GM06990 (cell line): Measurements from ENCODE around the gene BGN.

Experiments
- DNase-seq: peaks from one replicate; pipeline ENCODE4 v3.0.0-alpha.2; 2011; ENCODE audit not compliant: insufficient read length; ENCODE audit errors: extremely low read depth
- H3K27me3 ChIP-seq: replicated peaks from 2 replicates; pipeline ENCODE4 v1.6.0; 2011; ENCODE audit warnings: low read length; ENCODE audit not compliant: control insufficient read depth, insufficient read depth
- H3K36me3 ChIP-seq: 2 replicates; pipeline ENCODE4 v1.5.1; 2011; ENCODE audit warnings: low read length; ENCODE audit not compliant: control insufficient read depth, insufficient read depth
- H3K4me3 ChIP-seq: replicated peaks from 2 replicates; pipeline ENCODE4 v1.5.1; 2011; ENCODE audit warnings: low read depth, mild to moderate bottlenecking, control low read depth, low read length
- CTCF ChIP-seq: IDR thresholded peaks from 2 replicates; pipeline ENCODE4 v1.5.1; 2011; ENCODE audit warnings: low read length, control low read depth, mild to moderate bottlenecking, inconsistent platforms; ENCODE audit not compliant: insufficient read depth, poor library complexity, severe bottlenecking

Gene BGN

DNA sequence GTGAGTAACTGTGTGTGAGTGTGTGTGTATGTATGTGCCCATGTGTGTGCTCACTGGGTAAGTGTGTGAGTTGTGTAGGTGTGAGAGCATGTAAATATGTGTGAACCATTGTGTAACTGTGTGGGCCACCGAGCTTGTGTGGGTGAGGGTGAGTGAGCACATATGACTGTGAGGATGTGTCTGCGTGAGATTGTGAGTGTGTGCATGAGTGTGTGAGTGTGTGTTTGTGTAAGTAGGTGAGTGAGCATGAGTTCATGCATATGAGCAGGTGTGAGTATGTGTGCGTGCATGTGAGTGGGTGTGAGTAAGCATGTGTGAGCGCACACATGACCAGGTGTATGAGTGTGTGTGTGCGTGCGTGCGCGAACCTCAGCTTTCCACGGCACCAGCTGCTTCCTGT lies 21.3 kb downstream of the BGN start:
- no peaks in the 10 kb centered on the region; the same call in 1 of the 2 replicates for H3K27me3 ChIP-seq

GRCh38 chrX:153517423-153517822 lies 22.6 kb downstream of the BGN start, which contains the start of gene ATP2B3:
Gene ATP2B3 (plus strand): TSS chrX:153517642. CDS start chrX:153536248, 18,606 bp downstream.
- H3K4me3 ChIP-seq: no peak within 1 kb of the TSS
- TF ChIP-seq CTCF: no peak

More for the DNA sequence above, 21.3 kb downstream of the BGN start:
- no peak for TF ChIP-seq CTCF
- Histone ChIP-seq H3K4me3 (no peak overlapping the region), H3K36me3 (no peaks in the 10 kb centered on the region)
- DNase-seq: no peak

GRCh38 chrX:153517946-153518834 lies 23.4 kb downstream of the BGN start:
- no peaks in the 10 kb centered on the region; the same call in 1 of the 2 replicates for H3K27me3 ChIP-seq

More at GRCh38 chrX:153517423-153517822, 22.6 kb downstream of the BGN start, which contains the start of gene ATP2B3:
- no peaks in the 10 kb centered on the region; the same call in 1 of the 2 replicates for H3K27me3 ChIP-seq
- no peaks in the 10 kb centered on the region for H3K36me3 ChIP-seq
- DNase-seq: no peak

DNA sequence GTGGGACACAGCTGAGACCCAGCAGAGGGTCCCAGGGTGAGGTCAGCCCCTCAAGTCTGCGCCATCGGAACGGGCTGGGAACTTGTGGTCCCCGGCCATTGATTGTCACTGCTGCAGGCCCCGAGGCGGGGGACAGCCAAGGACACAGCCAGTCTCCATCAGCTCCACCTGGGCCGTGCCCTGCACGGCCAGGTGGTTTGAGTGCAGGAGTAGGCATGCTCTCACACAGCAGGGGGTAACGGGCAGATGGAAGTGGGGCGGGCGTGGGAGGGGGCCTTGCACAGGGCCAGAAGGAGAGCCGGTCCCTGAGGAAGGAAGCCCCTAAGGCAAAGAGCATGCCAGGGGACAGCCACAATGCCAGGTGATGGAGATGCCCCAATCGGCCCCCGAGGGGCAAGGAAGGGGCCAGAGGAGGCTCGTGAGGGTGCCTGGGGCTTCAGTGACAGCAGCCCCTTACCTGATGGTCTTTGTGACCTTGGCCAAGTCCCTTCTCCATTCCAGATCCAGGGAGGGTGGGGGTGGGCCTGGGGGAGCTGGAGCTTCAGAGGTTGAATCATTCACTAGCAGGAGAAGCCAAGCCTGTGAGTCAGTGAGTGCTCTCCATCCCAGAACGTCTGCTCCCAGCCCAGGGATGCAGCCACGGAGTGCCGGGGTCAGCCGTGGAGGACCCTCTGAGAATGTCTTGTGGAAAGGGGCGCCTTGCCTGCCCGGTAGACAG lies 24.9 kb downstream of the BGN start:
- no peaks in the 10 kb centered on the region; the same call in 1 of the 2 replicates for H3K27me3 ChIP-seq
- DNase-seq: no peak
- TF ChIP-seq CTCF: no peak
- H3K4me3 ChIP-seq: no peak overlapping the region
- no peaks in the 10 kb centered on the region for H3K36me3 ChIP-seq

More at GRCh38 chrX:153517946-153518834, 23.4 kb downstream of the BGN start:
- Histone ChIP-seq H3K4me3 (no peak overlapping the region), H3K36me3 (no peaks in the 10 kb centered on the region)
- no peak for DNase-seq
- no peak for TF ChIP-seq CTCF

- no peak for DNase-seq
- Histone ChIP-seq H3K27me3 (no peaks in the 10 kb centered on the region; the same call in 1 of the 2 replicates), H3K36me3 (no peaks in the 10 kb centered on the region), H3K4me3 (no peak overlapping the region)
- TF ChIP-seq CTCF: no peak
Measured at GRCh38 chrX:153520287-153520917, 25.6 kb downstream of the BGN start.
